Trophoblast cell (in vitro differentiated cells and primary cell): ENCODE data around the gene FZD4.
"Not testable (repeated sequence)": the region's sequence is repeated elsewhere in the genome, so short reads cannot be mapped to it uniquely, and the experiment has no call there.

Experiments used
- DNase-seq, 2 donors: peaks; one replicate each; pipeline ENCODE4 v3.0.0-alpha.2; 2016
- H2AFZ ChIP-seq: 2 replicates; pipeline ENCODE4 v1.6.1; 2013; ENCODE audit warnings: low read length, moderate library complexity, mild to moderate bottlenecking; ENCODE audit not compliant: insufficient read depth, poor library complexity
- H2AK5ac ChIP-seq: 2 replicates; pipeline ENCODE4 v1.6.1; 2013; ENCODE audit warnings: mild to moderate bottlenecking, low read length
- H2BK120ac ChIP-seq: 2 replicates; pipeline ENCODE4 v1.6.1; 2013; ENCODE audit warnings: low read length, mild to moderate bottlenecking, moderate library complexity; ENCODE audit not compliant: insufficient read depth, poor library complexity
- H2BK12ac ChIP-seq: 2 replicates; pipeline ENCODE4 v1.6.1; 2013; ENCODE audit warnings: mild to moderate bottlenecking, low read length, moderate library complexity
- H2BK5ac ChIP-seq: 2 replicates; pipeline ENCODE4 v1.6.1; 2013; ENCODE audit warnings: low read length, low read depth, moderate library complexity, mild to moderate bottlenecking; ENCODE audit not compliant: poor library complexity
- H3K14ac ChIP-seq: 2 replicates; pipeline ENCODE4 v1.6.1; 2013; ENCODE audit warnings: mild to moderate bottlenecking, low read length
- H3K18ac ChIP-seq: 2 replicates; pipeline ENCODE4 v1.6.1; 2013; ENCODE audit warnings: mild to moderate bottlenecking, low read length
- H3K23ac ChIP-seq: 2 replicates; pipeline ENCODE4 v1.6.1; 2013; ENCODE audit warnings: low read length
- H3K27ac ChIP-seq: 2 replicates; pipeline ENCODE4 v1.5.1; 2013; ENCODE audit warnings: low read depth, mild to moderate bottlenecking, inconsistent platforms, low read length, moderate library complexity
- H3K27me3 ChIP-seq: 2 replicates; pipeline ENCODE4 v1.6.1; 2013; ENCODE audit warnings: inconsistent platforms, mild to moderate bottlenecking, low read length, moderate library complexity; ENCODE audit not compliant: insufficient read depth
- H3K36me3 ChIP-seq, 2 experiments: 1 replicate in 1 of 2; 2 replicates in 1 of 2; pipeline ENCODE4 v1.6.1; 2013; ENCODE audit warnings: low read length in 2 of 2, mild to moderate bottlenecking in 2 of 2, moderate library complexity in 1 of 2; ENCODE audit not compliant: insufficient read depth in 2 of 2, control insufficient read depth in 1 of 2
- H3K4ac ChIP-seq: 2 replicates; pipeline ENCODE4 v1.6.1; 2013; ENCODE audit warnings: low read depth, mild to moderate bottlenecking, low read length, moderate library complexity
- H3K4me1 ChIP-seq, 2 experiments: 1 replicate in 1 of 2; 2 replicates in 1 of 2; pipeline ENCODE4 v1.6.1; 2013; ENCODE audit warnings: low read length in 2 of 2, mild to moderate bottlenecking in 2 of 2, moderate library complexity in 1 of 2; ENCODE audit not compliant: insufficient read depth in 2 of 2, control insufficient read depth in 1 of 2
- H3K4me2 ChIP-seq: 2 replicates; pipeline ENCODE4 v1.6.1; 2013; ENCODE audit warnings: inconsistent platforms, mild to moderate bottlenecking, low read length, moderate library complexity
- H3K4me3 ChIP-seq: 2 replicates; pipeline ENCODE4 v1.5.1; 2013; ENCODE audit warnings: mild to moderate bottlenecking, low read depth, low read length, inconsistent platforms
- H3K79me1 ChIP-seq: one replicate; pipeline ENCODE4 v1.6.1; 2013; ENCODE audit warnings: low read length
- H3K79me2 ChIP-seq: 2 replicates; pipeline ENCODE4 v1.6.1; 2013; ENCODE audit warnings: low read length, mild to moderate bottlenecking; ENCODE audit not compliant: control insufficient read depth, insufficient read depth, poor library complexity
- H3K9ac ChIP-seq: 2 replicates; pipeline ENCODE4 v1.6.1; 2013; ENCODE audit warnings: mild to moderate bottlenecking, low read length
- H3K9me3 ChIP-seq: 2 replicates; pipeline ENCODE4 v1.6.1; 2013; ENCODE audit warnings: low read depth, mild to moderate bottlenecking, control low read depth, inconsistent platforms, low read length; ENCODE audit not compliant: insufficient read depth
- H4K12ac ChIP-seq: 2 replicates; pipeline ENCODE4 v1.6.1; 2013; ENCODE audit warnings: low read depth, mild to moderate bottlenecking, low read length, moderate library complexity
- H4K8ac ChIP-seq: 2 replicates; pipeline ENCODE4 v1.6.1; 2013; ENCODE audit warnings: low read depth, mild to moderate bottlenecking, low read length, moderate library complexity
- H4K91ac ChIP-seq: one replicate; pipeline ENCODE4 v1.6.1; 2013; ENCODE audit warnings: low read depth, mild to moderate bottlenecking, low read length, moderate library complexity
- WGBS: extraction: QIAGEN DNeasy Blood & Tissue Kit; methylation state at CpG from one replicate; pipeline ENCODE4 v1.1.7; 2013; ENCODE audit warnings: missing lambda C conversion rate; ENCODE audit not compliant: insufficient read length, insufficient coverage; ENCODE audit errors: extremely low coverage; 5-methylcytosine and 5-hydroxymethylcytosine counted together

Gene FZD4

GRCh38 chr11:86972734-86973133 is 17.5 kb upstream of the FZD4 start:
- Histone ChIP-seq H3K4me3 (no peak overlapping the region), H3K9me3 (peaks cover 3% of the 10 kb centered on the region), H3K4me1 (peaks cover 0 to 2% of the 10 kb centered on the region in 2 experiments), H2AFZ (no peak overlapping the region), H3K27ac (no peak overlapping the region), H3K79me1 (no peaks in the 10 kb centered on the region), H2AK5ac (no peak overlapping the region), H3K4ac (no peak overlapping the region), H3K27me3 (no peaks in the 10 kb centered on the region), H3K9ac (no peak overlapping the region), H2BK5ac (no peak overlapping the region), H2BK12ac (no peak overlapping the region), H2BK120ac (no peak overlapping the region), H4K12ac (no peak overlapping the region), H3K23ac (no peak overlapping the region), H3K4me2 (no peak overlapping the region), H3K14ac (no peak overlapping the region), H3K36me3 (no peaks in the 10 kb centered on the region), H4K8ac (no peak overlapping the region), H4K91ac (no peak overlapping the region), H3K18ac (no peak overlapping the region), H3K79me2 (no peaks in the 10 kb centered on the region)
- WGBS = no CpG with 5 or more reads among the region's 1 CpG
- no peak for DNase-seq

GRCh38 chr11:86969258-86969657 is 14.1 kb upstream of the FZD4 start:
- H4K91ac ChIP-seq = no peak overlapping the region
- WGBS = no CpG with 5 or more reads among the region's 1 CpG
- no peaks in the 10 kb centered on the region for H3K4me1 ChIP-seq
- H2AFZ ChIP-seq = no peak overlapping the region
- no peak overlapping the region for H3K27ac ChIP-seq
- H3K18ac ChIP-seq = no peak overlapping the region
- no peaks in the 10 kb centered on the region for H3K79me2 ChIP-seq
- no peaks in the 10 kb centered on the region for H3K27me3 ChIP-seq
- no peaks in the 10 kb centered on the region for H3K36me3 ChIP-seq
- H2BK120ac ChIP-seq = no peak overlapping the region
- no peak overlapping the region for H2BK5ac ChIP-seq
- H3K79me1 ChIP-seq = no peaks in the 10 kb centered on the region
- no peak overlapping the region for H2BK12ac ChIP-seq
- H3K4me3 ChIP-seq = no peak overlapping the region
- no peak overlapping the region for H4K8ac ChIP-seq
- H3K4me2 ChIP-seq = no peak overlapping the region
- no peak overlapping the region for H3K23ac ChIP-seq
- no peak overlapping the region for H3K9ac ChIP-seq
- H3K9me3 ChIP-seq = peaks cover 3% of the 10 kb centered on the region
- H3K4ac ChIP-seq = no peak overlapping the region
- no peak overlapping the region for H2AK5ac ChIP-seq
- no peak for DNase-seq
- no peak overlapping the region for H3K14ac ChIP-seq
- no peak overlapping the region for H4K12ac ChIP-seq

- not testable (repeated sequence) for DNase-seq, H3K4me1 ChIP-seq, H3K4me2 ChIP-seq, H3K27ac ChIP-seq, H2BK5ac ChIP-seq, H3K79me1 ChIP-seq, H3K79me2 ChIP-seq, H4K8ac ChIP-seq, H3K36me3 ChIP-seq, H3K9me3 ChIP-seq, H3K23ac ChIP-seq, H4K12ac ChIP-seq, H4K91ac ChIP-seq, H2BK120ac ChIP-seq, H3K9ac ChIP-seq, H2BK12ac ChIP-seq, H2AK5ac ChIP-seq, H3K4me3 ChIP-seq, H3K14ac ChIP-seq, H3K27me3 ChIP-seq, H2AFZ ChIP-seq, H3K4ac ChIP-seq, H3K18ac ChIP-seq
- WGBS = no CpG with 5 or more reads among the region's 7 CpGs
Measured at GRCh38 chr11:86967601-86968000, 12.4 kb upstream of the FZD4 start.

- Histone ChIP-seq H3K4me1 (peaks cover 8 to 9% of the 10 kb centered on the region in 2 experiments), H3K4me3 (no peak overlapping the region)
Measured at GRCh38 chr11:86957976-86958646, 2.9 kb upstream of the FZD4 start.

More at GRCh38 chr11:86957976-86958646, 2.9 kb upstream of the FZD4 start:
- no peak overlapping the region for H2BK12ac ChIP-seq
- H4K12ac ChIP-seq = no peak overlapping the region
- no peak overlapping the region for H3K4ac ChIP-seq
- H3K23ac ChIP-seq = no peak overlapping the region
- no peaks in the 10 kb centered on the region for H3K9me3 ChIP-seq
- H2AK5ac ChIP-seq = no peak overlapping the region
- no peak overlapping the region for H2AFZ ChIP-seq
- H3K9ac ChIP-seq = no peak overlapping the region
- H3K4me2 ChIP-seq = no peak overlapping the region
- H4K91ac ChIP-seq = no peak overlapping the region
- no CpG with 5 or more reads among the region's 4 CpGs for WGBS
- no peak overlapping the region for H3K18ac ChIP-seq
- no peak overlapping the region for H3K14ac ChIP-seq
- H3K27me3 ChIP-seq = no peaks in the 10 kb centered on the region
- H3K79me1 ChIP-seq = peaks cover 13% of the 10 kb centered on the region
- H2BK120ac ChIP-seq = no peak overlapping the region
- no peak overlapping the region for H3K27ac ChIP-seq
- no peak overlapping the region for H4K8ac ChIP-seq
- peaks cover 4% of the 10 kb centered on the region for H3K79me2 ChIP-seq
- H2BK5ac ChIP-seq = no peak overlapping the region
- H3K36me3 ChIP-seq = no peaks in the 10 kb centered on the region
- no peak for DNase-seq
